ENCODE measurements around the gene SDCCAG8. TPM values are rescaled to one million over a fixed set of nuclear protein-coding genes. Genes with fewer than 3 reads are reported as not detected.
"Not testable (repeated sequence)": the region's sequence is repeated elsewhere in the genome, so short reads cannot be mapped to it uniquely, and the experiment has no call there.

Gene SDCCAG8
- 18.3 TPM for total RNA-seq
- long read RNA-seq, partial matches to known transcripts: 1 of 6 reads
- long read RNA-seq, other reads (novel, unspliced or antisense): 4 of 6 reads

- DNase-seq (ENCODE audit: missing footprints): peak; percentile 98
- peak; percentile 96 for ATAC-seq
- intact Hi-C loops (cut with DNase I): loop anchor here (2.0 to 10.0 kb wide), 3 partner anchors 51 to 1196 kb away; partner anchors contain the start of gene ADSS2
These were observed at the start of gene SDCCAG8 for GRCh38 chr1:243255791-243256512. SDCCAG8 (plus strand) TSS chr1:243256041; CDS start chr1:243256174, 133 bp downstream.

DNA sequence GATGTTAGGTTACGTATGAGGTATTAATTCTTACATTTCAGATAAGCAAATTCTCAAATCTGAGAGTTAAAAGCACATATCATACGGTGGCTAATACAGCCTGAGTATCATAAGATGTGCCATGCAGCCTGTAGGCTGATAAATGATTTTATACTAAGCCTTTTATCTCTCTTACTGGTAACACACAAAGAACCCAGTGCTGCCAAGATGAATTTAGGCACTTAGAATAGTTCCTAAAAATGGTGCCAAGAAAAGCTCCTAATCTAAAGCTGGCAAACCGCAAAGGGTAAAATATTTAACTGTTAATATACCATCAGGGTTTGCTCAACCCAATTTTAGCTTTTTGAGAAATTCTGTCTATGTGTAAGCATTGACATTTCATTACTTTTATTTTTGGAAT, 43.9 kb upstream of the SDCCAG8 start:
- intact Hi-C loops (cut with DNase I); DNase-seq (ENCODE audit: missing footprints): not testable (repeated sequence)
- ATAC-seq: peak; percentile 80

DNA sequence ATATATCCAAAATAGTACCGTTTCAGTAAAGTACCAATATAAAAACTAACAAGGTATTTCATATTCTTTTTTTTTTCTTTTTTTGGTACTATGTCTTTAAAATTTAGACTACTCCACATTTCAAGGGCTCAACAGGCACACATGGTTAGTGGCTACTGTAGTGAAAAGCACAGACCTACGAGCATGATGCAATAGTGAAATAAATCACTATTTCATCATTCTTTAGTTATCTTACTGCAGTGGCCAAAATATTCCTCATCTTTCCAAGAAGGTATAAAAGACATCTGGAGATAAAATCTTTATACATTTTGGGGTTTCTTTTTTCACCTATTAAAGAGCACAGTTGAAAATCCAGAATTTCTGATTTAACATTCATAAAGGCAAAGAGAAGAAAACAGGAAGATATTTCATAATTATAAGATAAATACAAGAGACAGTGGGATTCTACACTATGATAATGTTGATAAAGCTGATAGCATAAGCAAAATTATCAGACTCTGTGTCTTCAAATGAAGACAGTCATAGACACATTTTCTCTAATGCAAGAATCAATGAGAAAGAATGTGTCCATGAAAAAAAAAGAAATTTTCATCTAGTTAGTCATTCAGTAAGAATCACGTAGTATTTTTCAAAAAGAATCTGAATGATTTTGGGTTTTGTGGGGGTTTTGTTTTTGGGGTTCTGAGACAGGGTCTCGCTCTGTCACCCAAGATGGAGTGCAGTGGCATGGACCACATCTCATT, 42.6 kb upstream of the SDCCAG8 start:
- intact Hi-C loops (cut with DNase I): no loop called here
- peak; percentile 70 for ATAC-seq

DNA sequence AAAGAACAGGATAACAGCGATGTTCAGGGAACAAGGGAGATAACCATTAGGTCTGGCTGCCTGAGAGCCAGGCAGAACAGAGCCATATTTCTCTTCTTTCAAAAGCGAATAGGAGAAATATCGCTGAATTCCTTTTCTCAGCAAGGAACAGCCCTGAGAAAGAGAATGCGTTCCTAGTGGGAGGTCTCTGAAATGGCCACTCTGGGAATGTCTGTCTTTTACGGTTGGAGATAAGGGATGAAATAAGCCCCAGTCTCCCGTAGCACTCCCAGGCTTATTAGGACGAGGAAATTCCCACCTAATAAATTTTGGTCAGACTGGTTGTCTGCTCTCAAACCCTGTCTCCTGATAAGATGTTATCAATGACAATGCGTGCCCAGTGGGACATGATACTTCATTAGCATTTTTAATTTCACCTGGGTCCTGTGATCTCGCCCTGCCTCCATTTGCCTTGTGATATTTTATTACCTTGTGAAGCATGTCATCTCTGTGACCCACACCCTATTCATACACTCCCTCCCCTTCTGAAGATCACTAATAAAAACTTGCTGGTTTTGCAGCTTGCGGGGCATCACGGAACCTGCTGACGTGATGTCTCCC, 40.5 kb upstream of the SDCCAG8 start:
- DNase-seq (ENCODE audit: missing footprints); intact Hi-C loops (cut with DNase I); ATAC-seq: not testable (repeated sequence)

More for the DNA sequence above, 42.6 kb upstream of the SDCCAG8 start:
- no peak for DNase-seq (ENCODE audit: missing footprints)

- no peak for ATAC-seq
- intact Hi-C loops (cut with DNase I): no loop called here
These were observed 39.1 kb upstream of the SDCCAG8 start for GRCh38 chr1:243216741-243217140.

DNA sequence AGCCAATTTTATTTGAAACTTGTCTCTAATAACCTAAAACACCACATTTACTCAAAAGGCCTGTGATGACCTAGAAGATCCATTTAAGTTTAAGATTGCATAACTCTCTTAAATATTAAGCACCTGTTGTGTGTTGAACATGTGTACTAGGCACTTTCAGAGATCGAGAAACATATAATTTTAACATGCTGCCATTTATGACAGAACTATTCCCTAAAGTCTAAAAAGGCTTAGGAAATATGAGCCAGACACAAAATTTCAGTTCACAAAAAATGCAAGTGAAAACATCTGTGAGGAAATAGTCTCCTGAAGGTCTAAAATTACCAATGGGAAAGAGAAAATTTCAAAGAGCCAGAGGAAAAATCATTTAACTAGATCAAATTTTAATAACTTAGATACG, 38.5 kb upstream of the SDCCAG8 start:
- no peak for ATAC-seq
- no peak for DNase-seq (ENCODE audit: missing footprints)
- intact Hi-C loops (cut with DNase I): no loop called here

More at GRCh38 chr1:243216741-243217140, 39.1 kb upstream of the SDCCAG8 start:
- no peak for DNase-seq (ENCODE audit: missing footprints)

- intact Hi-C loops (cut with DNase I): no loop called here
- DNase-seq (ENCODE audit: missing footprints) (no peak), ATAC-seq (no peak)
These were observed 37.8 kb upstream of the SDCCAG8 start for GRCh38 chr1:243218059-243218458.

- ATAC-seq: no peak
- intact Hi-C loops (cut with DNase I): no loop called here
- DNase-seq (ENCODE audit: missing footprints): no peak
These were observed 28.2 kb upstream of the SDCCAG8 start for GRCh38 chr1:243227622-243228021.

GRCh38 chr1:243229526-243229925, 26.3 kb upstream of the SDCCAG8 start:
- no peak for DNase-seq (ENCODE audit: missing footprints)
- no peak for ATAC-seq
- intact Hi-C loops (cut with DNase I): no loop called here

GRCh38 chr1:243230914-243231313, 24.9 kb upstream of the SDCCAG8 start:
- DNase-seq (ENCODE audit: missing footprints) (no peak), ATAC-seq (no peak)
- intact Hi-C loops (cut with DNase I): no loop called here

DNA sequence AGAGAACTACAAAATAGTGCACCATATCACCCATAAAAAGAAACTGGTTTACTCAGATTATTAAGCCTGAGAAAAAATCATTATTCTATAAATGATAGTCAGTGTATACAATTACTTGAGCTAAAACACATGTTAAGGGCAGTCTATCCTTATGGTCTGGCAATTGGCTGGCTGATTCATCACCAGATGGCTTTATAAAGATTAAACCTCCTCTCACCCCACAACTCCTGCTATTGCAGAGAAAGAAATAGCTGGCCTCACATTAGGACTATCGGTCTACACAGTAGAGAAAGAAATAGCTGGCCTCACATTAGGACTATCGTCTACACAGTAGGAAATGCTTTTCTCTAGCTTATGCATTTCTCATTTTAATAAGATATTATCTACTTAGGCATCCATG, 21.9 kb upstream of the SDCCAG8 start:
- ATAC-seq (no peak), DNase-seq (ENCODE audit: missing footprints) (no peak)
- intact Hi-C loops (cut with DNase I): no loop called here

DNA sequence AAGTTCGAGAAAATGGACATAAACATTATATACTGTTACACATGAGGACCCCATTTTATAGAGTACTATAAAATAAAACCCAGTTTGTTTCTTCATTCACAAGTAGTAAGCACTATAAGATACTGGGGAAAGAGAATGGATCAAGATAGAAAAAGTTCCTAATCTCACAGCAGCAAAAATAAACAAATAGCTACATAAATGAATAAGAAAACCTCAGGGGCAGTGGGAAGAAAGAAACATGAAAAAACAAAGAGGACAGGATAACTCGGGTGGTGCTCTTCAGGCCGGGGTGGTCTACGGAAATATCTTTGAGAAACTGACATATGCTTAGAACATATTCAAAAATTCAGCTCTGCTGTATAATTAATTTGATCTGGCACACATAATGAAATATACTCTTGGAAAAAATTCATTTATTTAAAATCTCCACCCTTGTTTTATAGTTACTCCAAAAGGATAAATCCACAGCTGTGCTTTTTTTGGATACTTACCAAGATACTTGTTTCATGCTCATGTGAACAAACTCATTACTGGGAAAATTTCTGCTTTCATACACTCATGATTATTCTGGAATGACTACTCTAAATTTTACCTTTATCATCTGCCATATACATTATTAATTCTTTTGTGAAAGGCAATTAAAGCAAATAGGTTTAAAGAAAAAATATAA, 20.7 kb upstream of the SDCCAG8 start:
- intact Hi-C loops (cut with DNase I): no loop called here
- DNase-seq (ENCODE audit: missing footprints) (no peak), ATAC-seq (no peak)

- DNase-seq (ENCODE audit: missing footprints) (no peak), ATAC-seq (no peak)
- intact Hi-C loops (cut with DNase I): no loop called here
These were observed 19.1 kb upstream of the SDCCAG8 start for GRCh38 chr1:243236604-243237252.

DNA sequence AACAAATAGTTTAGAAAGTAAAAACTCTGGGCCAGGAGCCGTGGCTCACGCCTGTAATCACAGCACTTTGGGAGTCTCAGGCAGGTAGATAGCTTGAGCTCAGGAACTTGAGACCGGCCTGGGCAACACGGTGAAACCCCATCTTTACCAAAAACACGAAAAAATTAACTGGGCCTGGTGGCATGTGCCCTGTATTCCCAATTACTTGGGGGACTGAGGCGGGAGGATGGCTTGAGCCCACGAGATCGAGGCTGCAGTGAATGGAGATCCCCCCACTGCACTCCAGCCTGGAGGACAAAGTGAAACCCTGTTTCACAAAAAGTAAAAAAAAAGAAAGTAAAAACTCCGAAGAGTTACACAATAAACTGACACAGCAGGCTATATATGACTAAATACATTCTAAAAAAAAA, 11.4 kb upstream of the SDCCAG8 start:
- intact Hi-C loops (cut with DNase I): no loop called here
- DNase-seq (ENCODE audit: missing footprints) (no peak), ATAC-seq (no peak)

GRCh38 chr1:243246916-243247315, 8.9 kb upstream of the SDCCAG8 start:
- intact Hi-C loops (cut with DNase I): no loop called here

GRCh38 chr1:243247901-243248300, 7.9 kb upstream of the SDCCAG8 start:
- intact Hi-C loops (cut with DNase I): no loop called here
- DNase-seq (ENCODE audit: missing footprints) (no peak), ATAC-seq (no peak)

More at GRCh38 chr1:243246916-243247315, 8.9 kb upstream of the SDCCAG8 start:
- ATAC-seq (no peak), DNase-seq (ENCODE audit: missing footprints) (no peak)

DNA sequence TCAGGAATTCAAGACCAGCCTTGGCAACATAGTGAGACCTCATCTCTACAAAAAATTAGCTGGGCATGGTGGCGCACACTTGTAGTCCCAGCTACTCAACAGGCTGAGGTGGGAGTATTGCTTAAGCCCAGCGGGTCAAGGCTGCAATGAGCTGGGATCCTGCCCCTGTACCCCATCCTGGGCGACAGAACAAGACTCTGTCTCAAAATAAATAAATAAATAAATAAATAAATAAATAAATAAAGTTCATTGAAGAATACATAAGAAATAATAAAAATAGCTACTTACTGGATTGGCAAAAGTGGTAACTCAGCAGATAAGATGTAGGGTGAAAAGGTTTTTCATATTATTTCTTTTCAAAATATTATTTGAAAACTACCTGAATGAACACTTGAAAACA, 6.6 kb upstream of the SDCCAG8 start:
- DNase-seq (ENCODE audit: missing footprints) (no peak), ATAC-seq (no peak)
- intact Hi-C loops (cut with DNase I): no loop called here

- DNase-seq (ENCODE audit: missing footprints) (no peak), ATAC-seq (no peak)
These were observed 5.7 kb upstream of the SDCCAG8 start for GRCh38 chr1:243250102-243250501.

More at GRCh38 chr1:243250102-243250501, 5.7 kb upstream of the SDCCAG8 start:
- intact Hi-C loops (cut with DNase I): loop anchor here (10.0 kb wide), 1 partner anchor 45 kb away; no protein-coding TSS in a partner anchor

Data from Right ventricle myocardium inferior (tissue), 1 donor.